ENCODE results near the gene AGPS.
"Not testable (repeated sequence)": the region's sequence is repeated elsewhere in the genome, so short reads cannot be mapped to it uniquely, and the experiment has no call there.

The AGPS gene

DNA sequence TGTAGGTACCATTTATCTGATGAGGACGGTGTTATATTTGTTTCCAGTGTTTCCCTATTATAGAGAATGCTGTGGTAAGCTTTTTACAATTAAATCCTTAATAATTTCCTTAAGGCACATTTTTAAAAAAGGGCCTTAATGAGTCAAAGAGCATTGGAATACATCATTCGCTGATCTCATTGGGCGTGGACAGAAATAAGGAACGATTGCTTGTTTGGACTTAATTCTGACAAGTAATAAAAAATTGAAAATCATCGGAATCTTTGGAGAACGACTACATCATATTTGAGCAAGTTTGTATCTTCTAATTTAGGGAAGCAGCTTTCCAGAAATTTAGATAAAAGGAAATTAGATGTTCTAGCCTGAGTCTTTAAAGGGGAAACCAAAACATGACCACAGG is 11.3 kb downstream of the AGPS start:
- no peak overlapping the region for H3K4me3 ChIP-seq (replicated peaks in 1 of 2; ENCODE audit: low read depth in 2 of 2, low read length in 2 of 2)
- TF ChIP-seq, protein P1, sequence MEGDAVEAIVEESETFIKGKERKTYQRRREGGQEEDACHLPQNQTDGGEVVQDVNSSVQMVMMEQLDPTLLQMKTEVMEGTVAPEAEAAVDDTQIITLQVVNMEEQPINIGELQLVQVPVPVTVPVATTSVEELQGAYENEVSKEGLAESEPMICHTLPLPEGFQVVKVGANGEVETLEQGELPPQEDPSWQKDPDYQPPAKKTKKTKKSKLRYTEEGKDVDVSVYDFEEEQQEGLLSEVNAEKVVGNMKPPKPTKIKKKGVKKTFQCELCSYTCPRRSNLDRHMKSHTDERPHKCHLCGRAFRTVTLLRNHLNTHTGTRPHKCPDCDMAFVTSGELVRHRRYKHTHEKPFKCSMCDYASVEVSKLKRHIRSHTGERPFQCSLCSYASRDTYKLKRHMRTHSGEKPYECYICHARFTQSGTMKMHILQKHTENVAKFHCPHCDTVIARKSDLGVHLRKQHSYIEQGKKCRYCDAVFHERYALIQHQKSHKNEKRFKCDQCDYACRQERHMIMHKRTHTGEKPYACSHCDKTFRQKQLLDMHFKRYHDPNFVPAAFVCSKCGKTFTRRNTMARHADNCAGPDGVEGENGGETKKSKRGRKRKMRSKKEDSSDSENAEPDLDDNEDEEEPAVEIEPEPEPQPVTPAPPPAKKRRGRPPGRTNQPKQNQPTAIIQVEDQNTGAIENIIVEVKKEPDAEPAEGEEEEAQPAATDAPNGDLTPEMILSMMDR (IDR thresholded peaks at IDR 0.05; ENCODE audit: low read depth, low read length) = no peak
- no peak for DNase-seq (ENCODE audit: low read depth in 2 of 2)

DNA sequence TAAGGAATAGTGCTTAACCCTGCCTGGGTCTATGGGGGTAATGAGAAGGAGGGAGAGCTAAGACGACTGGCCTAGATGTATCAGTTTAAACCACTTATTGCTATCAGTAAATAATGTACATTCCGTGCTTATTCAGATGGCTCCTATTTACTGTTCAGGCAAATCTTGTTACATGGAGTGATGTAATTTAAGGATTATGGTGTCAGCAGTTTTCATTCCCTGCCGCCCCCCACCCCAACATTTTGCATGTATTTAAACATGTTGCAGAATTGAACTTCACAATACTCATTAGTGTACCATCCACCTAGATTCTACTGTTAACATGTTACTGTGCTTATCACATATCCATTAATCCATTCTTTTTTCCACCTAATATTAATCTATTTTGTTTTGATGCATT is 11.7 kb downstream of the AGPS start:
- DNase-seq (ENCODE audit: low read depth in 2 of 2) = no peak
- TF ChIP-seq, protein P1 (IDR thresholded peaks at IDR 0.05; ENCODE audit: low read depth, low read length) = no peak
- no peak overlapping the region for H3K4me3 ChIP-seq (replicated peaks in 1 of 2; ENCODE audit: low read depth in 2 of 2, low read length in 2 of 2)

DNA sequence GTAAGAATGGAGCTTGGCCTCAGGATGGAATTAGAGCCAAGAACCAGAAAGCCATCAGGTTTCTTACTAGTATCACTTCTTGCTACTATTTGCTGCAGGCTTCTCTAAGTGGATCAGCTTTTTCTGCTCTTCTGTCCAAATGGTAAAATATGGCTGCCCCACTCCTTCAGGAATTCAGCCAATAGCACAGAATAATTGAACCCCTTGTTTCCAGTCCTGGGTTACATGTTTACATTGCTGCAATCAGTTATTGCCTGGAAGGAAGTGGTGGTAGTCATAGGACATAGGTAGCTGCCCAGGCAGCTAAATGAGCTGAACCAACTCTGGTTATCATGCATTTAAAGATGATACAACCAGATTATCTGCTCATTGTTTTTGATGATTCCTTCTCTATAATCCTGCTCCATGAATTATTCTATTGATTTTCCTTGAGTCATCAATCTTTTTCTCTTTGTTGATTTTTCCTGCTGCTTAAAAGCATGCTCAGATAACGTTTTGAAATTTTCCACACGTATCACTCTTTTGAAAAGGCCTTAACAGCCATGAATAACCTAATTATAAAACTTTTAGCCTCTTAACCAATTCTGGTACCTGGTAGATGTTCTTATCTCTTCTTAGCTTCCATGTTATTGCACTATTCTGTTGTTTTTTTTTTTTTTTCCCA is 12.6 kb downstream of the AGPS start:
- TF ChIP-seq, protein P1 (IDR thresholded peaks at IDR 0.05; ENCODE audit: low read depth, low read length) = no peak

DNA sequence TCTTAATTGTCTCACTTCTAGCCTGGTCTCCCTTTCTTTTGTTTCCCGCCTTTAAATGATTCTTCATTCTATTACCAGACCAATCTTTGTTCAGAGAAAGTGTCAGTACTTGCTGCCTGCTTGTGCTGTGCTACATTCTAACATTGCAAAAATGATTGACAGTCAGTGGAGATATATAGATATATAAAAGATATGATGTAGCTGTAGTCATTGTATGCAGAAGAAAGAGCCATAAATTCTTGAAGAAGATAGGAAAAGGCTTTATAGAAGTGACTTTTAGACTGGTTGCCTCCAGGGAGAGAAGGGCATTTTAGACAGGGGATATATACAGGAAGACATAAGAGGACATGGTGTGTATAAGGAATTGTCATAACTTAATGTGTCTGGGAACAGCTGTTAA is 13.6 kb downstream of the AGPS start:
- no peak overlapping the region for H3K4me3 ChIP-seq (replicated peaks in 1 of 2; ENCODE audit: low read depth in 2 of 2, low read length in 2 of 2)
- DNase-seq (ENCODE audit: low read depth in 2 of 2) = no peak
- TF ChIP-seq, protein P1 (IDR thresholded peaks at IDR 0.05; ENCODE audit: low read depth, low read length) = no peak

More for the DNA sequence above, 12.6 kb downstream of the AGPS start:
- H3K4me3 ChIP-seq (replicated peaks in 1 of 2; ENCODE audit: low read depth in 2 of 2, low read length in 2 of 2) = no peak overlapping the region
- no peak for DNase-seq (ENCODE audit: low read depth in 2 of 2)

DNA sequence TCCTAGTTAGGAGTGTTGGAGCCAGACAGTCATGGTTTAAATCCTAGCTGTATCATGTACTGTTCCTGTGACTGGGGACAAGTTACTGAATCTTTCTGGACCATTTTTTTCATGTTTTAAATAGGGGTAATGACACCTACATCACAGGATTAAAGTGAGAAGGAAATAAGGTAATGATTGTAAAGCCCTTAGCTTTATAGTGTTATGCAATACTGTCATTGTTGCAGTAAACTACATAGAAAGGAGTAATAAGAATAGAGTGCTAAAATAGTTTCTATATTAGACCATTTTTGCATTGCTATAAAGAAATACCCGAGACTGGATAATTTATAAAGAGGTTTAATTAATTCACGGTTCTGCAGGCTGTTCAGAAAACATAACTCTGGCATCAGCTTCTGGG is 14.5 kb downstream of the AGPS start:
- no peak for DNase-seq (ENCODE audit: low read depth in 2 of 2)
- TF ChIP-seq, protein P1 (IDR thresholded peaks at IDR 0.05; ENCODE audit: low read depth, low read length) = no peak
- no peak overlapping the region for H3K4me3 ChIP-seq (replicated peaks in 1 of 2; ENCODE audit: low read depth in 2 of 2, low read length in 2 of 2)

DNA sequence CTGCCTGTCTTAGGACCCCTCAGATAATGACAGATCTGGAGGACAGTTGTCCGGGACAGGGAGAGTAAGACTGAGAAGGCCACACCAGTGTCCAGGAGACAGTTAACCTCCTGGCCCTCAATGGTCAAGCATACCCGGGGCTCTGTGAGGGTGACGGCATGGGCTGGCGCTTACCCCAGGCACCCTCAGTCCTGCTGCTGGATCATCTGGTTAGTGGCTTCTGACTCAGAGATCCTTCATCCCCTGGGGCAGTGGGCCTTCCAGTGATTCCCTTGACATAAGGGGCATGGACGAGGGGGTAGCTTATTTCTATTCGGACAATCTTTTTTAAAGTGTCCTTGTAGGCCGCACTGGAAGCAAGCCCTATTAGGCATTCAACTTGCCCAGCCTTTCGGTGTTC is 18.1 kb downstream of the AGPS start:
- H3K4me3 ChIP-seq (replicated peaks in 1 of 2; ENCODE audit: low read depth in 2 of 2, low read length in 2 of 2); DNase-seq (ENCODE audit: low read depth in 2 of 2): not testable (repeated sequence)

DNA sequence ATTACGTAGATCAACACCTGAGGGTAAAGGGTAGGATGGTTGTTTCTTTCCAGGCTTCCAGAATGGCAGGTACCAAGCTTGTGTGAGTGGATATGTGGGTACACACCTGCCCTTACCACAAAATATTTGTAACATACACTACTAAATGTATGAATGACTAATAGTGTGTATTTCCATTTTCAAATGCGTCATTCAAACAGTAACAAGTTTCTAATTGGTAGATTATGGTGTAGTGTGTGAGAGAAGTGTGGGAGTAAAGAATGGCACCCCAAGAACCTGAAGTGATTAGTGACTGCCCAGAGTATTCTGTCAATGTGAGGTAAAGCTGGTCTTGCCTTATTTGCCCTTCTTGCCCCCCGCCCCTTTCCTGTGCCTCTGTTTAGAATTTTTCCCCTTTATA is 21.1 kb downstream of the AGPS start:
- H3K4me3 ChIP-seq (replicated peaks in 1 of 2; ENCODE audit: low read depth in 2 of 2, low read length in 2 of 2) = no peak overlapping the region
- TF ChIP-seq, protein P1 (IDR thresholded peaks at IDR 0.05; ENCODE audit: low read depth, low read length) = no peak
- no peak for DNase-seq (ENCODE audit: low read depth in 2 of 2)
